CD4-positive, alpha-beta T cell treated with Interleukin-2 at 100 ng/mL for 4 hours (primary cell): ENCODE results near the gene ABCB11.
"Not testable (repeated sequence)": the region's sequence is repeated elsewhere in the genome, so short reads cannot be mapped to it uniquely, and the experiment has no call there.

Source experiments
- DNase-seq: peaks from one replicate; pipeline ENCODE4 v3.0.0-alpha.2; 2020; ENCODE audit warnings: low spot score

ABCB11 gene

DNA sequence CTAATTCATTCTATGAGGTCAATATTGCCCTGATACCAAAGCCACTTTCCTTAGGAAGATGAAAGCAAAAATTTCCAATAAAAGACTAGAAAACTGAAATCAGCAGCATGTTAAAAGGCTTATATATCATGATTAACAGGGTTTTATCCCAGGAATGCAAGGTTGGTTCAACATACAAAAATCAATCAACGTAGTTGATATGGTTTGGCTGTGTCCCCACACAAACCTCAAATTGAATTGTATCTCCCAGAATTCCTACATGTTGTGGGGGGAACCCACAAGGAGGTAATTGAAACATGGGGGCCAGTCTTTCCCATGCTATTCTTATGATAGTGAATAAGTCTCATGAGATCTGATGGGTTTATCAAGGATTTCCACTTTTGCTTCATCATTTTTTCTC lies 11.7 kb upstream of the ABCB11 start:
- no peak for DNase-seq

DNA sequence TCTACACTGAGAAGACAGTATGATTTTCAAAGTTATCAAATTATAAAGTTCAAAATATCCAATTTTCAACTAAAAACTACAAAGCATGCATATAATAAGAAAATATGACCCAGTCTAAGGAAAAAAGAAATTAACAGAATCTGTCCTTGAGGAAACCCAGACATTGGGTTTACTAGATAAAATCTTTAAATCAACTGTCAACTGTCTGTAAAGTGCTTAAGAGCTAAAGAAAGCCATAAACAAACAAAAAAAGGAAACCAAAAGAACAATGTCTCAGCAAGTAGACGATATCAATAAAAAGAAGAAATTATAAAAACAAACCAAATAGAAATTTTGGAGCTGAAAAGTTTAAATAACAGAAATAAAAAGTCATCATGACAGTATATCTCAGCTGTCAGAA lies 10.5 kb upstream of the ABCB11 start:
- DNase-seq, result no peak

DNA sequence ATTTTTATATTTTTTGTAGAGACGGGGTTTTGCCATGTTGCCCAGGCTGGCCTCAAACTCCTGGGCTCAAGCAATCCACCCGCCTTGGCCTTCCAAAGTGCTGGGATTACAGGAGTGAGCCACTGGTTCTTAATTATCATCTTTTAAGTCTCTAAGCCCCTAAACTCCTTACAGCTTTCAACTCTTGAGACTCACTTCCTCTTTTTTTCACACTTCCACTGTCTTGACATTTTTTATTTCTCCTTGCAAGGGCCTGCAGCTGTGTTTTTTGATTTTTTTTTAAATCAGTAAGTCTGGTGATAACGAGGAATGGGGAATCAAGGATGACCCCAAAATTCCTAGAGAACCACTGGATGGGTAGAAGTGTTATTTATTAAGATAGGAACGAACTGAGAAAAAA lies 8.6 kb upstream of the ABCB11 start:
- no peak for DNase-seq

DNA sequence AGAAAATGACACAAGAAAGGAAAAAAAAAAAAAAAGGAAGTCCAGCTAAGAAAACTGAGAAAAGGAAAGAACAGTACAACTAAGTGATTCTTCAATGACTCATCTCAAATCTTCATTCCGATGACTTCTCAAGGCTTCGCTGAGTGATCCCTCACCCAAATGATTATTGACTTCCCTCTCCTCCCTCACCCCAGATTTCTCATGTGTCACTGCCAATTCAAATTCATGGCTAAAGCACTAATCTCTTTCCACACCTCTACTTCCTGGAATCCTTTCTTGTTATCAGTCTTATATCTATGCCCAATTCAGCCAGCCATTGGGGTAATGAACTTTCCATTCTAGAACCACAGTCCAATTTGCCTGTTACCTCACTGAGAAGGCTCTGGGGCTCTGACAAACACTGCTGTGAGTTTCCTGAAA lies 7.2 kb upstream of the ABCB11 start:
- DNase-seq, result no peak

DNA sequence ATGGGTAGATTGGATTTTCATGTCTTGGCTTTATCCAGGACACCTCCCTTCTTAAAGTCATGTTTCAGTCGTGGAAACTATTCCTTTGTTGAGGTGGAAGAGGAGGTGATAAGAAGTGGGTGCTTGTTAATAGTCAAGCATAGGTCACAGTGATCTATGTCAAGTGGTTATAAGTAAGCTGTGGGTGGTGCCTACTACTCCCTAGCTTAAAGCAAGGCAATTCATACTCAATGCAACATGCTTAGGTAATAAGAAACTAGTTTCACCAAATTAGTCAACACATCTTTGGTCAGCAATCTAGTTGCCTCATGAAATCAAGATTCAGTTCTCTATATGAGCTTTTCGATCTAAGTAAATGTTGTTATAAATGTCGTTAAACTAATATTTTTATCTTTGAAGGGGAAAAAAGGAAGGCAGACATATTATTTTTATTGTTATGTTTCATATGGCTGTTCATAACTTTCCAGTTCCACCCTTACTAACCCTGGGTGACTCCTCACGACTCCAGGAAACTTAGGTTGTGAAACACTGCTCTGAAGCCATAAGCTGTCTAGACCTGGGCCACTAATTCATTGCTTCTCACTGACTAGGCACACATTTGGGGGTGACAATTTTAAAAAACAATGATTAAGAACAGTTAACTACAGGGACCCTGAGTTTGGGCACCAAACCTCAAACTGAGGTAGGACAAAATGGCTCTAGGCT lies 5.8 kb upstream of the ABCB11 start:
- no peak for DNase-seq

DNA sequence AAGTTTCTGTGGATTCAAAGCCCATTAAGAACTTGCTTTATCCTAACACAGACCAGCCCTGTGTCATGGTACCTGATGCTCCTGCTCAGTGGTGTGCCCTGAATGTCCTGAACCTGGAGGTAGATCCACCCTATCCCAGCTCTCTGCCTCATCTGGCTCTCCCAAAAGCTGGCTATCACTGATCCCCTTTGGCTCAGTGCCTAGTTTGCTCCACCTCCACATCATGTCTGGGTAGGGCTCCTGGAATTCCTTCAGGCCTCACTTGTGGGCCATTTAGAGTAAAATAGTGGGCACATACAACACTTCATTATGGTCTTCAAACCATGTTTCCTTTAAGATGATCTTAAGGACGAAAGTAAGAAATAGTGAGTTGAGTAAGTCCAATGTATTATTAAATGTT lies 4.8 kb upstream of the ABCB11 start:
- DNase-seq, result no peak

DNA sequence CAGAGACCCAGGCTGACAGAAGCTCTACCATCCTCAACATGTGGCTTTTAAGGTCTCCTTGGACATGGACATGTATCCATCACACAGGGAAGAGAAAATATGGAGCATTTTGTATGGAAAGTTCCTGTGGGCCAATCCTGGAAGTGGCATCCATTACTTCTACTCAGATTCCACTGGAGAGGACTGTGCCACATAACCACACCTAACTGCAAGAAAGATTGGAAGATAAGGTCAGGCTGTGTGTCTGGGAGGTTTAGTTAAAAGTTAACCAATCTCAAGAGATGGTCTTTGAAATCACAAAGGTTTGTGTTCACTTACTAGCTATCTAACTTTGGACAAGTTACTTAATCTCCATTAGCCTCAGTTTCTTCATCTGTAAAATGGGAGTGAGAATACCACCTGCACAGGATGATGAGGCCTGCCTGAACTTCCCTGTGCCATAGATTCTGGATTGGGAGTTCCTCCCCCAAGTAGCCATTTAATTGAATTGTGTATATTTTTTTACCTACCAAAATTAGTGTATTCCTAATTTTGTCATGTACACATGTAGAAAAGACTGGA lies 3.9 kb upstream of the ABCB11 start:
- DNase-seq, result no peak

DNA sequence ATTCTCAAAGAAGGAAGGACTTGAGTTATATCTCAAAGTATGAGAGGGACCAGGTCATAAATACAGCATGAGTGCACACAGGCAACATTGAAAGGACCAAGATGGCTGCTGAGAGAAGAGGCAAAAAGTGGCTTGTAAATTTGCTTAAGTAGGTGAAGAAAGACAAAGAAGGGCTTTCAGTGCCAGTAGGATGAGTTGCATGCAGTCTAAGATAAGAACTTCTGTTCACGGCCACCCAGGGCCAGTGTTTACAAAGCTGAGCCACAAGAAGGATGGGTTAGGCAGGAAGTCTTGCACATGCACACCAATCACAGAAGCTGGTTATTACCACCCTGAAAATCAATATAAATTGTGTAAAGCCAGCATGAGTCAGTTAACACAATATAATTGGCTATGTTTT lies 3.1 kb upstream of the ABCB11 start:
- no peak for DNase-seq

DNA sequence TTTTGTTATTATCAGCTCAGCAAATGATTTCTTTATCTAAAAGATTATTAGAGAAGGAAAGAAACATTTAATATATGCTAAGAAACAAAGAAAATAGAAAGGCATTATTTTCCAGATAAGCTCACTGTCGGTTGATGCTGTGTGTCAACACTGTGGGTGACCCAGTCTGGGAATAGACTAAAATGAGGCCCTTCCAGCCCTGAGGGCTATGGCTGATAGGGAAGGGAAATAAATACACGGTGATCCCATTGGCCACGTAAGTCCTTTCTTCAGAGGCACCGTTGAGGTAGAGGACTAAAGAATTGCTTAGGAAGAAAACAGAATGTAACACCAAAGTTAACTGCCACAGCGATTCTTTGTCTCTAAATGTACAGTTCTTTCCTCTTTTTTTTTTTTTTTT lies 1.8 kb downstream of the ABCB11 start:
- no peak for DNase-seq

DNA sequence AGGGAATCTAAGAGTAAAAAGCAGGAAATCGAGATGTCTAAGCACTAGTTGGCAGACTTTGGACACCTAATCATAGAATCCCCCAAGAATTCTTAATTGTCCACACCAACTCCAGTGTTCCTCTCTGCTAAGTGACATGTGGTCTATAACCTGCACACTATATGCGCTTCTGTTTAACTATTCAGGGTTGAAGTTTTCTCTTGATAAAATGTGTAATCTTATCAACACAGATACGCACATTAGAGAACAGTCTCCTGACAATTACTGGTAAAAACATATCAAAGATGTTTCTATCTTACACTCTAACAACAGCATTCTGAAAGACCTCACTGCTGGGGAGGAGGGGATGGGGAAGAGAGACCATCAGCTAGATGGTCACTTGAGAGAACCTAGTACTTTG lies 3.9 kb downstream of the ABCB11 start:
- no peak for DNase-seq

DNA sequence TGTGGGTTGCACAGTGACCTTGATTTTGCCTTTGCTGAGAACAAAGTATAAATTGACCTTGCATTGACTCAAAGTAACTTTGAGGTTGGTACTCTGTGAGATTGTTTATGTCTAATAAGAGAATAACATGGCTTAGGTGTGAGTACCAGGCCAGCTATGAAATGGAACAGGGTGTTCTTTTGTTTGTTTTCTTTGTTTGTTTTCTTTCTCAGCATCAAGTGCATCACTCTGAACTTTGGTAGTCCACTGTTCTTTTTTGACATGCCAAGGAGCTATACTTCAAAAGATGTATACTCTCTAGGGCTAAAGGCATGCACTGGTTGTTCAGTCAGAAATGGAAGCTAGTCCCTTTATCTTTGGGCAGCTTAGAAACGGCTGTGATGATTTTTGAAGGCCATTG lies 5.1 kb downstream of the ABCB11 start:
- DNase-seq, result no peak

DNA sequence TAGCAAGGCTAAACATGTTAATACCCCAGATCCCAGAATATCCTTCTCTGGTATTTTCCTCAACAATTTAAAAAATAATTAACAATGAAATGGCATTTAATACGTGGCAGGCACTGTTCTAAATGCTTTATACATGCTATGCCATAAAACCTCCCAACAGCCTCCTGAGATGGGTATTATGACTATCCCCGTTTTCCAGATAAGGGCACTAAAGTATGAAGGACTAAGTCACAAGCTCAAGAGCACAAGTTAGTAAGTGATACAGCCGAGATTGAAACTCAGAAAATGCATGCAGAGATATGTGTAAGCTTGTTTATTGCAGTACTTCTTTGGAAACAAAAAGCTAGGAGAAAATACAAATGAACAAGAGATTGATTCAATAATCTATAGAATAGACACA lies 8.0 kb downstream of the ABCB11 start:
- DNase-seq, result no peak

DNA sequence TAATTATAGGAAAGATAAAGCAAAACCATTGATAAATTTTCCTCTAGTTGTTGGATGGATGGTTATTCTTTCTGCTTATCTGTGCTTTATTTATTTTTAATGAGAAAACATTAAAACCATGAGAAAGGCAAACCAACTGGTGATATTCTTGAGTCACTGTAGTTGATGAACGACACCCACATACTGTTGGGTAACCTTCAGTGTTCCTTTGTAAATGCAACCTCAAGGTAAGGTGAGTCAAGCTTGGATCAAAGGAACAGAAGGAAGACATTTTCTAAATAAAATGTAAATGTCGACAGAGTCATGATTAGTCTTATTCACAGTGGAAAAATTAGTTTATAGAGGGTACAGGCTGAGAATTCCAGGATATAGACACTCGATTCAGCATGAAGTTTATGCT lies 12.7 kb downstream of the ABCB11 start:
- no peak for DNase-seq

DNA sequence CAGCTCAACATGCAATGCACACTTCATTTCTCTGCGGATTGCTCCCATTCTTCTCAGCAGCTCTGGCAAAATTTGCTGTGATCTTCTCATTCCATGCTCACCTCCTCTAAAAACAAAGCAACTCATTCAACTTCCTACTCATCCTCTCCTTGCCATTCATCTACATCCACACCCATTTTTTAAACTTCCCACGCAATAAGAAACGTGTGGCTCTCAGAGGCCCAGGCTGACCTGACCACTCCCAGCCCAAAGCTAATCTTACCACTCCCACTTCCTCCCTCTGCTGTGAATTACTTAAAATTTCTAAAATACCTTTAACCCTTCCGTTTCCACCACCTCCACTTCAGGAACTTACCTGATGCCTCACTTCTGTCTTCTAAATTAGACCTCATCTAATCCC lies 15.2 kb downstream of the ABCB11 start:
- no peak for DNase-seq

DNA sequence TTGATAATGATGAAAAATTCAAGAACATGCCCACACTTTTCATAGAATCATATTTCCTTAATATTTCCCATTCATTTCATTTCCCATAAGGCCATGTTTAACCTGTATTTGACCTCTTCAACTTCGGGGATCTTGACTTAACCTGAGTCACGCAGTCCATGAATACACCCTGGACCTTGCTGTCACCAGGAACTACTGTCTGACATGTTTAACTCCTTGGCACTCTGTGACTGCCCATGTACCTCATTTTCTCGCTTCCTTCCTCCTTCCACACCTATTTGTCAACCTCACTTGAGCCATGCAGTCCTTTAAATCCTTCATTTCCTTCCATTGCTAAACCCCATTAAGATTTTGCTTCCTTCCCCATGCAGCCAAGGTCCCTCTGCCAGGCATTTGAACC lies 16.3 kb downstream of the ABCB11 start:
- no peak for DNase-seq

DNA sequence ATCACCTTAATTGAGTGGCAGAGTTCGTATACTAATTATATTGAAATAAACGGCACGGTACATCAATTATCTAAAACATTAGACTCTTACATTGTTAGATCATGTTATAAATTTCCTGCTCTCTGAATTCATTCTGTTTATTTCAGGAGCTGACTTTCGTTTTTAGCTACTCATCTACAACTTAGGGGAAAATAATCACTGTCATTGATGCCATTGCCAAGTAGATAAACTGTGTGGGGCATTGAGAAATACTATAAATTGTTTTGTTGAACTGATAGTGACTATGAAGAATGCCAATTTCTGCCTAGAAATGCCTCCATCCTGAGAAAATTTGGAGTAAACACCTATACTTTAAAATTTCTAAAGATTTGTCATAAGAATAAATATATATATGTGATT lies 17.5 kb downstream of the ABCB11 start:
- no peak for DNase-seq

DNA sequence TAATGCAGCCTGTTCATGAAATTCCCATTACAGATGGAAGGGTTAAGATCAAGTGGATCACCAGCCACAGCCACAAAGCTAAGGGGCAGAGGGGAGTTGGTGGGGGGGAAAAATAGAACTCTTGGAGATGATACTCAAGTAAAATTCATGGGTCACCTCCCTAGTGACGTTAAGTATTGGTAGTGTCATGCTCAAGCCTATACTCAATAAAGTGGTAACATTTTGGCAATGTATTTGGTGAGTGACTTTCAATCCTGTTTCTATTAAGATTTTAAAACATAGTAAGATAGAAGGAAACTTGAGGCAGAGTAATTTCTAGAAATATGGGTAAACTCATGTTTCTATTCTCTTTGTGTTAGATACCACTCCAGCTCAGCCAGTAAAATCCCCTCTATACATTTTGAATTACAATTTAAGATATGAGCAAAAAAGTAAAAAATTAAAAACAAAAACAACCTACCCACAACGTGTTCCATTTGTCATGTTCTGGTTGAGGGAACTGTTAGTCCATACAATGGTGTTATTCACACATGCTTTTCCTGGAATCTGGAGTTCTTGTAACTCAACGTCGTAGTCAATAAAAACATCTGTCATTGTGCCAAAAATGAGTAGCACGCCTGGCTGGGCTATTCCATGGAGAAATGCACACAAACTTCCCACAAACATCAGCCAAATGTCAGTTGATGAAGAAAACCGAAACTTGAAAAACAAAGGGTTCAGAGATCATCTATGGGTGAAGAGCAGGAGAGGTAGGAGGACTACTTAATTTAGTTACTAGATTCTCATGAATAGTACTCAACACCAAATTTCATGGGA lies 18.1 kb downstream of the ABCB11 start:
- no peak for DNase-seq

DNA sequence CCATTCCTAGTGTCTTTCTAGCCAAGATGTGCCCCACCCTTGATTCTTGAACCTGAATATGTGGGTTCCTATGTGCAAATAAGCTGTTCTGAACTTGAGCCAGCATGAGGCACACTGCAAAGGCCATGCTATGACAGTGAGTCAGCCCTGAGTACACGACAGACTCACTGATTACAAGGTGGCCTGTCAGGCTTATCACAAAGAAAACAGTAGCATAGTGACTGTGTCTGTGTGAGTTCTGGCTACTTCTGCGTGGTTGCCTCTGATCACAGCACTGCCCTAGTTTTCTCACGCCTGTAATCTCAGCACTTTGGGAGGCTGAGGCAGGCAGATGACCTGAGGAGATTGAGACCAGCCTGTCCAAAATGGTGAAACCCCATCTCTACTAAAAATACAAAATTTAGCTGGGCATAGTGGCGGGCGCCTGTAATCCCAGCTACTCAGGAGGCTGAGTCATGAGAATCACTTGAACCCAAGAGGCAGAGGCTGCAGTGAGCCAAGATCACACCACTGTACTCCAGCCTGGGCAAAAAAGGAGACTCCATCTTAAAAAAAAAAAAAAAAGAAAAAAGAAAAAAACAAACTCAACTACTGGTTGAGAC lies 18.8 kb downstream of the ABCB11 start:
- DNase-seq, result not testable (repeated sequence)

DNA sequence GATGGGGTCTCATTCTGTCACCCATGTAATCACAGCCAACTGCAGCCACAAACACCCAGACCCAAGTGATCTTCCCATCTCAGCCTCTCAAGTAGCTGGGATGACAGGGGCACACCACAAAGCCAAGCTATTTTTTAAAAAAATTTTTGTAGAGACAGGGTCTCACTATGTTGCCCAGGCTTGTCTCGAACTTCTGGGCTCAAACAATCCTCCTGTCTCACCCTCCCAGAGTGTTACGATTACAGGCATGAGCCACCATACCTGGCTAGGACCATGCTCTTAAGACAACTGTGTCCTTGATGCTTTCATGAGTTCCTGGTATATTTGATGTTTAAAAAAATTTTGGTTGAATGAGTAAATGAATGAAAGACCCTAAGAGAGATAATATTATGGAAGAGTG lies 19.4 kb downstream of the ABCB11 start:
- DNase-seq, result no peak

DNA sequence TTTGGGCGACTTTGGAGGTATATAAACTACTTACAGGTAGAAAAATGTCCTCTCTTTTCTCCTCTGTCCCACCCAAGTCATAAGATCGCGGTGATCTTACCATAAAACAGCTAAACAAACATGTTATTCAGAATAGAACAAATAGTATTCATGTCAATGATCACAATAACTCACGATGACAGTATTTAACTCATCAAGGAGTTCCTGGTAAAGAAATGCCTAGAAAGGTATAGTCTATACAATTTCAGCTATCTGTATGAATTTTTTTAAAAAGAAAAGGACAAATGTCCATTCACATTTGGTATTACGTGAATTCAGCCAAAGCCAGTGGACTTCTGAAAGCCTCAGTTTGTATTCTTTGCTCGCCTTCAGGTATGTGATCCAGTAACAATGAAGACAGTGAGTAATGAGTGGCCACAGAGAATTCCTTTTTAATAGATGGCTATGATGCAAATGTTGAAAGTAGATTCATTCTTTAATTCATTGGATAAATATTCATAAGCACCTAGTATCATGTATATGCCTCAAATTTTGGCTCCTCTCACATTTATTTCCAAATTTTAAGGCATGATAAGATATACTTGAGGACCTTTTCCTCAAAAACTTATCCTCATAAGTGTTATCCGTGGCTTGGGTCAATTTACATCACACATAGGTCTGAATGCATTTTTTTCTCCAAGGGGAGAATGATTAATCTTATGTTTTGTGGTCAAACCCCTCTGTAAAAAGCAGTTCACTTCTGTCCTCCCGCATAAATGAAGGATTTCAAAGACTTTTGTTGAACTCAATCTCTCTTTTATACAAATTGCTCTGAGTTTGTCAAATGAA lies 20.3 kb downstream of the ABCB11 start:
- DNase-seq, result no peak

DNA sequence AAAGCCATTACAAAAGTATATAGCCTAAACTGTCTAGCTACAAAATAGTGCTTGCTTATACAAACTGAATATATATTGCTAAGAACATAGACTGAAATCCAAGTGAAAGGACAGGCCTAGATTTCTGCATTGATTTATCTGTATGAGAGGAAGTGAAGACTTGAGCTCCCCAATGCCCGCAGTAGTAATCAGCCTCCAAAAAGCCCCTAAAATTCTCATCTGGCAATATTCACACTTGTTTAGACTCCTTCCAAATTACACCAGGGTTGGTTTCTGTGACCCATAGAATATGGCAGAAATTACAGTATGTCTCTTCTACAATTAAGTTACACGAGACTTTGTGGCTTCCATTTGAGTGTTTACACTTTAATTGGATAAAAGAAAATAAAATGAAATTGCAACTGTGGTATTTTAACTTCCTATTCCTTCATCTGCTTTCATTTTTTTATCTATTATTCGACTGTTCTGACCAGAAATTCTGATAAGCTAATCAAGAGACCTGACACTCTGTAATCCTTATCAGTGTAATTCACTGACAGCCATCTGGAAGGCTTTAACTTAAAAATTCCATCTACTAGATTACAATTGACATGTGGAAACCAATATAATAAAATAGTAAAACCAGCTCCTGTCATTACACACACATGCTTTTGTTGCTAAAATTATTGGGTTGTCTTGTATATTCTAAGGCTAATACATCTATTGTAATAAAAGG lies 21.1 kb downstream of the ABCB11 start:
- no peak for DNase-seq

DNA sequence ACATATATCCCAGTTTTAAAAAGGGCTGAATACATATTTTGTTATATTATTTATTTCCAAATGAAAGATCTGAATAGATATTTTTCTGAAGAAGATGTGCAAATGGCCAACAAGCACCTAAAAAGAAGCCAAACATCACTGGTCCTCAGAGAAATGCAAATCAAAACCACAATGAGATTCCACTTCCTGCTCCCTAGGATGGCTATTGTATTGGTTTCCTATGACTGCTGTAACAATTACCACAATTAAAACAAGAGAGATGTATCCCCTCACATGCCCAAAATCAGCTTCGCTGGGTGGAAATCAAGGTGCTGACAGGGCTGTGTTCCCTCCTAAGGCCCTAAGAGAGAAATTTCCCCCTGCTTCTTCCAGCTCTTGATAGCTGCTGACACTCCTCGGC lies 23.2 kb downstream of the ABCB11 start:
- DNase-seq, result no peak
